ACC112 (cell line): Measurements from ENCODE around the gene CPNE4.

Source experiments
- H2AFZ ChIP-seq: fragments of 200-600 bp; sonication (generic); one replicate; pipeline ENCODE4 v1.6.0; 2017; ENCODE audit warnings: antibody characterized with exemption, low read length; ENCODE audit not compliant: unreplicated experiment
- H3K27ac ChIP-seq: fragments of 200-600 bp; sonication (generic); 2 replicates; pipeline ENCODE4 v1.5.1; 2014; ENCODE audit warnings: low read depth, mild to moderate bottlenecking, antibody characterized with exemption, low read length, moderate library complexity
- H3K27me3 ChIP-seq: fragments of 200-600 bp; sonication (generic); 2 replicates; pipeline ENCODE4 v1.6.1; 2014; ENCODE audit warnings: mild to moderate bottlenecking, antibody characterized with exemption, low read length, moderate library complexity, mixed read lengths; ENCODE audit not compliant: insufficient read depth
- H3K36me3 ChIP-seq: fragments of 200-600 bp; sonication (generic); 2 replicates; pipeline ENCODE4 v1.6.1; 2016; ENCODE audit warnings: mild to moderate bottlenecking, antibody characterized with exemption, low read length, moderate library complexity, mixed read lengths; ENCODE audit not compliant: insufficient read depth
- H3K4me1 ChIP-seq: fragments of 200-600 bp; sonication (generic); one replicate; pipeline ENCODE4 v1.6.1; 2016; ENCODE audit warnings: low read length, mixed read lengths; ENCODE audit not compliant: insufficient read depth, unreplicated experiment, control insufficient read depth
- H3K4me3 ChIP-seq: fragments of 200-600 bp; sonication (generic); 2 replicates; pipeline ENCODE4 v1.5.1; 2014; ENCODE audit warnings: mild to moderate bottlenecking, low read depth, low read length
- H3K79me2 ChIP-seq: fragments of 200-600 bp; sonication (generic); one replicate; pipeline ENCODE4 v1.6.0; 2016; ENCODE audit warnings: low read length; ENCODE audit not compliant: control insufficient read depth, unreplicated experiment, insufficient read depth

Gene CPNE4

DNA sequence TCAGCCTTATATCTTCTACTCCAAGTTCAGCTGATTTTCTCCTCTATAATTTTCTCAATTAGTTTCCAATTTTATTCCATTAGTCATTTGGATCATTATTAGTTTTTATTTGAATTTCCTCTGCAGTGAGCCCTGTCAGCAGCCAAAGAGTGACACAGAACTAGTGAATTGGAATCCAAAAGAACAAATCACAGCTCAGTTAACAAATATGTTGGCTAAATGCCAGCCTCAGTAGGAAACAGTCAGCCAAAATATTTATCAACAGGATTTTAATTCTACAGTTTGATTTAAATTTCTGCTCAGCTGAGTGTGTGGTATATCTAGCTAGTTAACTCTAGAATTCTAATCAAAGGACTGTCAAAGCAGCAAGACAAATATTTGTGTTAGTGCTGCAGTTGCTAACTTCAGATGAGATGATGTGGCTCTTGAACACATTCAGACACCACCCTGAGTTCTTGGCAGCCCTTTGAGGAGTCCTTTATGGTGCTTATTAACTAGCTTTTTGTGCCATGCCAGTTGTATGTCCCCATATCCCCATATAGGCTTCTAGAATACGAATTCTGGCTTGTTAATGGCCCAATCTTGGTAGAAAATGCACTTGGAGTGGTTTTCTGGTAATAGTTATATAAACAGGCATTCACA lies 194.5 kb downstream of the CPNE4 start:
- no peaks in the 10 kb centered on the region for H3K27me3 ChIP-seq
- no peaks in the 10 kb centered on the region for H3K36me3 ChIP-seq
- peaks cover 13% of the 10 kb centered on the region for H3K4me1 ChIP-seq
- no peak overlapping the region for H3K4me3 ChIP-seq
- no peak overlapping the region for H3K27ac ChIP-seq
- H2AFZ ChIP-seq, result no peak overlapping the region
- H3K79me2 ChIP-seq, result no peaks in the 10 kb centered on the region

DNA sequence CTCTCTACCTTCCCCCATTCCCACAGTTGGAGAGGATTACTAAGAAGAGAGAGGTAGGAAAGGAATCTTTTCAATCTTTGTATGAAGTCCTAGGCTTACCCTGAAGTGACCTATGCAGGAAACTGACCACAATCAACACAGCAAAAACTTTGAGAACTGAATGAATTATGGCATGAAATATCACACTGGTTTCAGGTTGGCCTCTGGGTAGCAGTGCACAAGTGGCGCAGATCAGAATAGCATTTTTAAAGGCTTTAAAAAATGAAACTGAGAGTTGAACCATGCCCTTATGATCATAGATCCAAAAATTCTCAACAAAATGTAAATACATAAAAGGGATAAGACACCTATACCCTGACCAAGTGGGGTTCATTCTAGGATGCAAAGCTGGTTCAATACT lies 198.9 kb downstream of the CPNE4 start:
- H3K79me2 ChIP-seq, result no peaks in the 10 kb centered on the region
- no peak overlapping the region for H2AFZ ChIP-seq
- no peak overlapping the region for H3K4me3 ChIP-seq
- no peaks in the 10 kb centered on the region for H3K36me3 ChIP-seq
- peaks cover 13% of the 10 kb centered on the region for H3K4me1 ChIP-seq
- H3K27me3 ChIP-seq, result no peaks in the 10 kb centered on the region
- no peak overlapping the region for H3K27ac ChIP-seq

- Histone ChIP-seq H3K27me3 (0 out of 2 replicates have a peak, but pooled peaks cover 3% of the 10 kb centered on the region), H3K4me1 (no peaks in the 10 kb centered on the region), H3K27ac (no peak overlapping the region), H3K4me3 (no peak overlapping the region), H3K79me2 (no peaks in the 10 kb centered on the region), H3K36me3 (no peaks in the 10 kb centered on the region), H2AFZ (no peak overlapping the region)
Measured at GRCh38 chr3:131831608-131832007, 203.2 kb downstream of the CPNE4 start.

- H3K4me3 ChIP-seq, result no peak overlapping the region
- no peak overlapping the region for H2AFZ ChIP-seq
- H3K79me2 ChIP-seq, result no peaks in the 10 kb centered on the region
- H3K36me3 ChIP-seq, result no peaks in the 10 kb centered on the region
- H3K4me1 ChIP-seq, result no peaks in the 10 kb centered on the region
- no peak overlapping the region for H3K27ac ChIP-seq
- peaks cover 15% of the 10 kb centered on the region; the same call in 1 of the 2 replicates for H3K27me3 ChIP-seq
Measured at GRCh38 chr3:131821191-131821762, 213.5 kb downstream of the CPNE4 start.

DNA sequence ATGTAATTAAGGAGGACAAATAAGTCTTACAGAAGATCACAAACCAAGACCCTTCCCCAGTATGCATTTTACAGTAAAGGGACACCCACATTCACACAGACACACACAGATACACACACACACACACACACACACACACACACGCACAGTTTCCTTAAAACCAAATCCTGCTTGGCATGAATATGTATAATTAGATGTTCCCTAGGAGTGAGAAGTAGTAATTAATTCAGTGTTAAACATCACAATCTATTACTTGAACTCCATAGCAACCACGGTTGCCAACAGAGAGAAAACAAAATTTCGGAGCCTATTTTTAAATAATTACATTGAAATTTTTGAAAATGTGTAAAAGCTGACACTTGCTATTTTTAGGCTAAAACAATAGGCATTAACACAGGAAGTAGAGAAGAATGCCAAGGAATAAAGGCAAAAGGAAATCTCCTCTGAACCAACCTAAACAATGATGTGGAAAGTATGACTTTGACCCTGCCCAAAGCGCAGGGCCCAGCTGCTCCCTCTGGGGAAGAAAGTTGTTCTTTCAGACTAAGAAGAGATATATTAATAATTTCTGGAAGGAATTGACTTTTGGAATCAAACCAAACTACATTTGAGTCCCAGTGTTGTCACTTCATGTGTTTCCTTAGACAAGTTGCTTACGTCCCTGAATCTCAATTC lies 215.3 kb downstream of the CPNE4 start:
- peaks cover 10% of the 10 kb centered on the region; the same call in 1 of the 2 replicates for H3K27me3 ChIP-seq
- H3K4me3 ChIP-seq, result no peak overlapping the region
- H2AFZ ChIP-seq, result no peak overlapping the region
- no peak overlapping the region for H3K27ac ChIP-seq
- no peaks in the 10 kb centered on the region for H3K79me2 ChIP-seq
- no peaks in the 10 kb centered on the region for H3K4me1 ChIP-seq
- no peaks in the 10 kb centered on the region for H3K36me3 ChIP-seq

DNA sequence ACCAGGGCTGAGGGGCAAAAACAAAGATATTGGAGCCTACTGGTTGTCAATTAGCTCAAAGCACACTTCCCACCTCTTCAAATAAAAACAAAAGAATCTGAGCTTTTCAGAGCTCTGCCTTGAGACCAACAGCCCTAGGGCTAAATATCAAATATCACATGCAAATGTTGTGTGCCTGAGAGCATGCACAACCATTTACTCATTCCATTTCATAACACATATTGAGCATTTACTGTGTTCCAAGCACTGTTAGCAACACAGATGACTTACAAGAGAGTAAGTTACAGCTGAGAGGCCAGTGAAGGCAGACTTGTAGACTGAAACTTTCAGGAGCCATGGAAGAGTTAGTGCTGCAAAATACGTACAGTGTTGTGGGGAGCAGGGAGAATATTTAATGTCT lies 222.4 kb downstream of the CPNE4 start:
- Histone ChIP-seq H3K4me1 (no peaks in the 10 kb centered on the region), H3K4me3 (no peak overlapping the region), H3K27ac (no peak overlapping the region), H3K79me2 (no peaks in the 10 kb centered on the region), H2AFZ (no peak overlapping the region), H3K36me3 (no peaks in the 10 kb centered on the region), H3K27me3 (peaks cover 9% of the 10 kb centered on the region; the same call in 1 of the 2 replicates)

DNA sequence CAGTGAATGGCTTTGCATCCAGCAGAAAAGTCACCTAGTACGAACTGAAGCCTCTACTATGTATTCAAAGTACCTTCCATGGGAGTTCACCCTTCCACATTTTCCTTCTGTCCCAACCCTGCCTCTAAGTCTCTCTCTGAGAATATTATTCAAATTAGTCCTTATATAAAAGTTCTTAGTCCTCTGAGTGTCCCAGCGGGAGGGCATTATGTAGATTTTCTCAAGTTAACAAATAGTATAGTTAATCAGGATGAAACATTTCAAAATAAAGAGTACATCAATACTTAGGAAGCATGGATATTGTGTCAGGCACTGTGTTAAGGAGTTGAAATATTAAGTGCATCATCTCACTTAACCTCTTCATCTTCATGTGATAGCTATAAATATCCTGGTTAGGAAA lies 223.3 kb downstream of the CPNE4 start:
- no peaks in the 10 kb centered on the region for H3K79me2 ChIP-seq
- no peak overlapping the region for H3K27ac ChIP-seq

DNA sequence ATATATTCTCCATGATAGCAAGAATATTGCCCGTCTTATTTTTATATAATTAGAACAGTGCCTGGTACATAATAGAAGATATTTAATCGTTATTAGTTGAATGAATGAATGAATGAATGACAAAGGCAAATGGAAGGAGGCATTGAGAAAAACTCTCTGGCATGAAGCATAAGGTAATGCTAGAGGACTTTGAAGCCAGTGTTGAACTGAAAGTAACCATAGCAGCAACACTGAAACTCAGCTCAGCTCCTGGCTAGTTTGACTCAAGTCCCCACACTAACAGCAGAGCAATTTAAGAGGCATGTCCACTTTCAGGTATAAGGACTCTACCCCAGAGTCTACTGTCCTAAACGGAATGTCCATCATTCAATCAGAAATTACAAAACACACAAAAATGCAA lies 227.0 kb downstream of the CPNE4 start:
- no peak overlapping the region for H2AFZ ChIP-seq
- H3K4me3 ChIP-seq, result no peak overlapping the region
- no peaks in the 10 kb centered on the region for H3K36me3 ChIP-seq
- H3K4me1 ChIP-seq, result no peaks in the 10 kb centered on the region
- no peak overlapping the region for H3K27ac ChIP-seq
- H3K27me3 ChIP-seq, result peaks cover 13% of the 10 kb centered on the region; the same call in 1 of the 2 replicates
- H3K79me2 ChIP-seq, result no peaks in the 10 kb centered on the region

More for the DNA sequence above, 223.3 kb downstream of the CPNE4 start:
- Histone ChIP-seq H3K4me1 (no peaks in the 10 kb centered on the region), H3K4me3 (no peak overlapping the region), H2AFZ (no peak overlapping the region), H3K27me3 (peaks cover 9% of the 10 kb centered on the region; the same call in 1 of the 2 replicates), H3K36me3 (no peaks in the 10 kb centered on the region)

DNA sequence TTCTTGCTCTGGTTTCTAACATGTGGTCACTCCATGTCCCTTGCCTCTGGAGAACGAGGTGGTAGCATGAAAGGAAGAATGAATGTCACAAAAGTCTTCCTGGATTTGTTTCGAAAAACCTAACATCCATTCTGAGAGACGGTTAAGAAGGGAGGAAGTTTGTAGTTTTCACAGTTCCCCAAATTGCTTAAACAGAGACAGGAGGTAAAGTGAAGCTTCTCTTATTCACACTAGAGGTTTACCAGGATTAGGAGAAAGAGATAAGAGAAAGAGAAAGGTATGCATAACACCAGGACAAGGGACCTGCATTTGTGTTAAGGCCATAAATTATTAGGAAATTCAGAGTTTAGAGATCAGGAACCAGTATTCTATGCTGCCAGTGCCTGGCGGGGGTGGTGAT lies 228.1 kb downstream of the CPNE4 start:
- no peaks in the 10 kb centered on the region for H3K4me1 ChIP-seq
- H3K27ac ChIP-seq, result no peak overlapping the region
- no peak overlapping the region for H3K4me3 ChIP-seq
- H3K27me3 ChIP-seq, result peaks cover 10% of the 10 kb centered on the region; the same call in 1 of the 2 replicates
- no peaks in the 10 kb centered on the region for H3K36me3 ChIP-seq
- no peaks in the 10 kb centered on the region for H3K79me2 ChIP-seq
- no peak overlapping the region for H2AFZ ChIP-seq

DNA sequence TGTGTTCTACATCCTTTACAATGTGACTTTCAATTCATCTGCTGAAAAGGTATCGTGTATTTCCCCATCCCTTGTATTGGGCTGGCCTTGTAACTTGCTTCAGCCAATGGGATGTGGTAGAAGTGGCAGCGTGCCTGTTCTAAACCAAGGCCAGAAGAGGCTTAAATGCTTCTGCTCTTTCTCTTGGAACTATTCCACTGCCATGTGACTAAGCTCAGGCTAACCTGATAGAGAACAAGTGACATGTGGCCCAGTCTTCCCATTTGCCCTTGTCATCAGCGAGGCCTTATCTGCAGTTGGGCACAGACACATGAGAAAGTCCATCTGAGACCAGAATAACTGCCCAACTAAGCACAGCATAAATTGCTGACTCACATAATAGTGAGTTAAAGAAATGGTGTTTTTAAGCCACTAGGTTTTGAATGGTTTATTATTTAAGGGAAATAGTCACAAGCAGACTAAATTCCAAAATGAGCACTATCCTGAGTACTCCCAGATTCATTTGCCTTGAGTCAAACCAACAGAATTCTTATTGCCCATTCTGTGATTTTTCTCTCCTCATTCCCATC lies 230.2 kb downstream of the CPNE4 start:
- Histone ChIP-seq H3K79me2 (no peaks in the 10 kb centered on the region), H2AFZ (no peak overlapping the region), H3K4me3 (no peak overlapping the region), H3K4me1 (no peaks in the 10 kb centered on the region), H3K27ac (no peak overlapping the region), H3K36me3 (no peaks in the 10 kb centered on the region), H3K27me3 (peaks cover 6% of the 10 kb centered on the region; the same call in 1 of the 2 replicates)
